Ascending aorta (tissue), 2 donors: ENCODE data around the gene SLC25A13. TPM values are rescaled to one million over a fixed set of nuclear protein-coding genes. Genes with fewer than 3 reads are reported as not detected.
"Not testable (repeated sequence)": the region's sequence is repeated elsewhere in the genome, so short reads cannot be mapped to it uniquely, and the experiment has no call there.

Source experiments
- DNase-seq, 2 donors: peaks; one replicate each; pipeline ENCODE4 v3.0.0-alpha.2; 2019; ENCODE audit warnings: low spot score in 2 of 2
- H3K27ac ChIP-seq, 2 donors: fragments of 200-600 bp; sonication (generic); one replicate each; pipeline ENCODE4 v1.5.1; 2016 to 2017; ENCODE audit warnings: mild to moderate bottlenecking in 1 of 2
- H3K27me3 ChIP-seq: fragments of 200-600 bp; sonication (generic); one replicate; pipeline ENCODE4 v1.5.1; 2017
- H3K36me3 ChIP-seq, 2 donors: fragments of 200-600 bp; sonication (generic); one replicate each; pipeline ENCODE4 v1.5.1; 2016
- H3K4me1 ChIP-seq, 2 donors: fragments of 200-600 bp; sonication (generic); one replicate each; pipeline ENCODE4 v1.5.1; 2016 to 2017; ENCODE audit warnings: mild to moderate bottlenecking in 1 of 2
- H3K4me3 ChIP-seq, 2 donors: fragments of 200-600 bp; sonication (generic); one replicate each; pipeline ENCODE4 v1.5.1; 2016 to 2017; ENCODE audit warnings: mild to moderate bottlenecking in 1 of 2
- H3K9me3 ChIP-seq, 2 donors: fragments of 200-600 bp; sonication (generic); one replicate each; pipeline ENCODE4 v1.5.1; 2016
- intact Hi-C: fragments of 100-400 bp; cut with DNase I; formaldehyde crosslinking; loops from one replicate; pipeline ENCODE4 v1.15.1; 2023
- total RNA-seq: library from RNA; depleted of rRNA; stranded (reverse); fragments of >200 nt; gene quantifications from one replicate; pipeline ENCODE4 v1.1.0, GENCODE V29; 2016
- TF ChIP-seq, protein P1 (sequence below), 3 experiments: fragments of 200-600 bp in 2 of 3; fragments of 450-650 bp in 1 of 3; sonication (generic) in 2 of 3; IDR thresholded peaks; one replicate each; pipeline ENCODE4 v1.5.1; 2016 to 2019; ENCODE audit warnings: antibody characterized with exemption in 3 of 3, mild to moderate bottlenecking in 1 of 3, moderate library complexity in 1 of 3

SLC25A13 gene, protein sequence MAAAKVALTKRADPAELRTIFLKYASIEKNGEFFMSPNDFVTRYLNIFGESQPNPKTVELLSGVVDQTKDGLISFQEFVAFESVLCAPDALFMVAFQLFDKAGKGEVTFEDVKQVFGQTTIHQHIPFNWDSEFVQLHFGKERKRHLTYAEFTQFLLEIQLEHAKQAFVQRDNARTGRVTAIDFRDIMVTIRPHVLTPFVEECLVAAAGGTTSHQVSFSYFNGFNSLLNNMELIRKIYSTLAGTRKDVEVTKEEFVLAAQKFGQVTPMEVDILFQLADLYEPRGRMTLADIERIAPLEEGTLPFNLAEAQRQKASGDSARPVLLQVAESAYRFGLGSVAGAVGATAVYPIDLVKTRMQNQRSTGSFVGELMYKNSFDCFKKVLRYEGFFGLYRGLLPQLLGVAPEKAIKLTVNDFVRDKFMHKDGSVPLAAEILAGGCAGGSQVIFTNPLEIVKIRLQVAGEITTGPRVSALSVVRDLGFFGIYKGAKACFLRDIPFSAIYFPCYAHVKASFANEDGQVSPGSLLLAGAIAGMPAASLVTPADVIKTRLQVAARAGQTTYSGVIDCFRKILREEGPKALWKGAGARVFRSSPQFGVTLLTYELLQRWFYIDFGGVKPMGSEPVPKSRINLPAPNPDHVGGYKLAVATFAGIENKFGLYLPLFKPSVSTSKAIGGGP
- 5.6 TPM for total RNA-seq

DNA sequence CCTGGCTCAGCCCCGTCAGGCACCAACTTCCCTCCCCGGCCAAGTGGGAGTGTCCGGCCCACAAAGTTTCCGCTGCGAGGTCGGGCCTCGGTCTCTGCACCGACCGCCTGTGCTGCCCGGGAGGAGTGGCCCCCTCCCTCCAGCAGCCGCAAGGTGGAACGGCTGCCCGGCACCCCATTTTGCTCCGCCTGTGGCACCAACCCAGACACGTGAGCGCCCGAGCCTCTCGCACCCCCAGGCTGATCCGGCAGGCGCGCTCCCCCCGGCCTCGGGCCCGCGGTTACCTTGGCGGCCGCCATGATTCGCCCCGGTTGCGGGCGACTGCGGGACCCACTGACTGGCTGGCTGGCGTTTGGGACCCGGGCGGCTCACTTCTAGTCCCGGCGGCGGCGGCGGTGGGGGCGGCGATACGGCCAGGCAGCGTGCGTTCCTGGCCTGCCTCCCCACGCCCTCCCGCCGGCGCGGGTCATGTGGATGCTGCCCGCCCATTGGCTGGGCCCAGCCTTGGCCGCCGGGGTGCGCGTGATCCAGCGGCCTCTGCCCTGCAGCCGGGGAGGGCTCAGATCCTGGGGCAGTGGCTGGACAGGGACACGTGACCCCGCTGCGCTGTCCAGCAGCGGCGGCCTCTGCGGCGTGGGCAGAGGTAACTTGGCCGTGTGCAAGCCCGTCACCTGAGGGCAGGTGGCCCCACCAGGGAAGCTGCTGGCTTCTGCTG is at the start of gene SLC25A13:
Gene SLC25A13 (minus strand): TSS at position 441 of the 715 bp plus-strand sequence. CDS start 142 bp downstream, at position 299.
- Histone ChIP-seq H3K4me1 (peaks cover 6 to 16% of the 10 kb centered on the region in 2 donors), H3K27ac (peak within 1 kb of the TSS; percentile 93), H3K27me3 (no peaks in the 10 kb centered on the region), H3K36me3 (no peaks in the 10 kb centered on the region), H3K4me3 (peak within 1 kb of the TSS; percentile 68 to 85), H3K9me3 (no peaks in the 10 kb centered on the region)
- TF ChIP-seq, protein P1, sequence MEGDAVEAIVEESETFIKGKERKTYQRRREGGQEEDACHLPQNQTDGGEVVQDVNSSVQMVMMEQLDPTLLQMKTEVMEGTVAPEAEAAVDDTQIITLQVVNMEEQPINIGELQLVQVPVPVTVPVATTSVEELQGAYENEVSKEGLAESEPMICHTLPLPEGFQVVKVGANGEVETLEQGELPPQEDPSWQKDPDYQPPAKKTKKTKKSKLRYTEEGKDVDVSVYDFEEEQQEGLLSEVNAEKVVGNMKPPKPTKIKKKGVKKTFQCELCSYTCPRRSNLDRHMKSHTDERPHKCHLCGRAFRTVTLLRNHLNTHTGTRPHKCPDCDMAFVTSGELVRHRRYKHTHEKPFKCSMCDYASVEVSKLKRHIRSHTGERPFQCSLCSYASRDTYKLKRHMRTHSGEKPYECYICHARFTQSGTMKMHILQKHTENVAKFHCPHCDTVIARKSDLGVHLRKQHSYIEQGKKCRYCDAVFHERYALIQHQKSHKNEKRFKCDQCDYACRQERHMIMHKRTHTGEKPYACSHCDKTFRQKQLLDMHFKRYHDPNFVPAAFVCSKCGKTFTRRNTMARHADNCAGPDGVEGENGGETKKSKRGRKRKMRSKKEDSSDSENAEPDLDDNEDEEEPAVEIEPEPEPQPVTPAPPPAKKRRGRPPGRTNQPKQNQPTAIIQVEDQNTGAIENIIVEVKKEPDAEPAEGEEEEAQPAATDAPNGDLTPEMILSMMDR (IDR thresholded peaks at IDR 0.05) = no peak
- DNase-seq = peak; percentile 80 to 94
- intact Hi-C loops = loop anchor here (10.0 kb wide), 1 partner anchor 703 kb away; the partner anchor contains the start of gene DLX5

DNA sequence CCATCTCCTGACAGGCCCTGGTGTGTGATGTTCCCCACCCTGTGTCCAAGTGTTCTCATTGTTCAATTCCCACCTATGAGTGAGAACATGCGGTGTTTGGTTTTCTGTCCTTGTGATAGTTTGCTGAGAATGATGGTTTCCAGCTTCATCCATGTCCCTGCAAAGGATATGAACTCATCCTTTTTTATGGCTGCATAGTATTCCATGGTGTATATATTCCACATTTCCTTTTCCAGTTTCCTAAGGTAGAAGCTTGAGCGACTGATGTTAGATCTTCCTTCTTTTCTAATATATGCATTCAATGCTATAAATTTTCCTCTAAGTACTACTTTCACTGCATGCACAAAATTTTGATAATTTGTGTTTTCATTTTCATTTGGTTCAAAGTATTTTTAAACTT is 44.0 kb upstream of the SLC25A13 start:
- H3K9me3 ChIP-seq, H3K36me3 ChIP-seq, H3K4me1 ChIP-seq, H3K27me3 ChIP-seq, intact Hi-C loops, H3K27ac ChIP-seq, DNase-seq, H3K4me3 ChIP-seq: not testable (repeated sequence)

DNA sequence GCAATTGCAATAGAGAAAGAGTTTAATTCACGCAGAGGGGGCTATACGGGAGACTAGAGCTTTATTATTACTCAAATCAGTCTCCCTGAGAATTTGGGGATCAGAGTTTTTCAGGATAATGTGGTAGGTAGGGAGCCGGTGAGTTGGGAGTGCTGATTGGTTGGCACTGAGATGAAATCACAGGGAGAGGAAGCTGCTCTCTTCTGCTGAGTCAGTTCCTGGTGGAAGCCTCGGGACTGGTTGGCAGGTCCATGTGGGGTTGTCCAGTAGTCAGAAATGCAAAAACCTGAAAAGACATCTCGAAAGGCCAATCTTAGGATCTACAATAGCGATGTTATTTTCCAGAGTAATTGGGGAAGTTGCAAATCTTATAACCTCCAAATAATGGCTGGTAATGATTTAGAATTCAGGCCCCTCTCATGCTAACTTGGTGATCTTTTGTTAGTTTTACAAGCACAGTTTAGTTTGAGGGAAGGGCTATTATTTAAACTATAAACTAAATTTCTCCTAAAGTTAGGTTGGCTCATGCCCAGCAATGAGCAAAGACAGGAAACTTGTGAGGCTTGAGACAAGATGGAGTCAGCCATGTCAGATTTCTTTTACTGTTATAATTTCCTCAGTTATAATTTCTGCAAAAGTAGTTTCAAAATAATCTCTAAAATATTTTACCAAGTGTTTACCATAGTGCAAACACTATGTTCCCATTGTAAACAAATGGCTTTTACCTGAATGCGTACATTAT is 39.4 kb upstream of the SLC25A13 start:
- intact Hi-C loops = no loop called here
- no peaks in the 10 kb centered on the region for H3K9me3 ChIP-seq
- H3K27me3 ChIP-seq = no peaks in the 10 kb centered on the region
- no peak overlapping the region for H3K4me3 ChIP-seq
- no peak overlapping the region for H3K27ac ChIP-seq
- H3K36me3 ChIP-seq = no peaks in the 10 kb centered on the region
- TF ChIP-seq, protein P1 (IDR thresholded peaks at IDR 0.05) = no peak
- H3K4me1 ChIP-seq = no peaks in the 10 kb centered on the region
- no peak for DNase-seq

DNA sequence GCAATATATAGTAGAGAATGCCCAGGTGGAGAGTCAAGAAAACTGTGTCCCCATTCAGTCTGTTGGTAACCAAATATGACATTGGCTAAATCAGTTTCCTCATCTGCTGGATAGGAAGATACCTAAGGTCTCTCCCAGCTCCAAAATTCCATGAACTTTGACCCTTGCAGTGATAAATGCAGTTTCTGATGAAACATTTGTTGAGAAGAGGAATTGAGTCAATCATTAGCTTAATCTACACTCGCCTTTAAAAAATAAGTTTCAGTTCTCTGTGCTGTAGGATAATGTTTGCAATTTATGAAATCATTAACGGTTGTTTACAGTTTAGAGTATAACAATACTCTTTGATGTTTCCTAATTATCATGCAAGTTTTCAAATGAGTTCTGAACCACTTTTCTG is 38.0 kb upstream of the SLC25A13 start:
- Histone ChIP-seq H3K36me3 (no peaks in the 10 kb centered on the region), H3K27me3 (no peaks in the 10 kb centered on the region), H3K27ac (no peak overlapping the region), H3K4me1 (no peaks in the 10 kb centered on the region), H3K4me3 (no peak overlapping the region), H3K9me3 (no peaks in the 10 kb centered on the region)
- intact Hi-C loops = no loop called here
- DNase-seq = no peak
- TF ChIP-seq, protein P1 (IDR thresholded peaks at IDR 0.05) = no peak

DNA sequence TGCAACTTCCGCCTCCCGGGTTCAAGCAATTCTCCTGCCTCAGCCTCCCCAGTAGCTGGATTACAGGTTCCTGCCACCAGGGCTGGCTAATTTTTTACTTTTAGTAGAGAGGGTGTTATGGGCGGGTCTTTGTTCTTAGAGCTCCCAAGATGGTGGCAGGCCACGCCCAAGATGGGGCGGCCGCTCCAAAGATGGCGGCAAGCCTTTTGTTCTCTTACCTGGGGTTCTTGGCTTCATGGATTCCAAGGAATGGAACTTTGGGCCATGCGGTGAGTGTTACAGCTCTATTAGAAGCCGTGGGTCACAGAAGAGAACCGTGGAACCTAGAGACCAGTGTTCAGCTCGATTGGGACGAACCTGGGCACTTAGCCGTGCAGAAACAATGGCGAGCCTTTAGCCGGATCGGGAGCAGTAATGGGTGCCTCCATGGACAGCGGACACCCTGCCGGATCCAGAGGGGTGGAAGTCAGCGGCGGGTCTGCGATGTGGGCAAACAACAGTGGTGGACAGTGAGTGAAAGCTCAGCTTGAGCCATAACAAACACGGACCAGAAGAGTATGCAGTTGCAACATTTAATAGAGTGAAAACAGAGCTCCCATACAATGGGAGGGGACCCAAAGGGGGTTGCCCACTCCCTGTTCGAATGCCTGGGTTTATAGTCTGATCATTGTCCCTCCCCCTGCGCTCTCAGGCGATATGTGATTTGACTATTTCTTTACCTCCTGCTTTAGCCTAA is 36.5 kb upstream of the SLC25A13 start:
- H3K9me3 ChIP-seq, intact Hi-C loops, H3K36me3 ChIP-seq, H3K4me3 ChIP-seq, H3K4me1 ChIP-seq, H3K27ac ChIP-seq, DNase-seq, H3K27me3 ChIP-seq: not testable (repeated sequence)
